Upper lobe of right lung (tissue), 1 donor: ENCODE results near the gene CD58. TPM values are rescaled to one million over a fixed set of nuclear protein-coding genes. Genes with fewer than 3 reads are reported as not detected.

Experiments used
- ATAC-seq: fragments of 200-7000 bp; cut with Tn5 transposase; one replicate; pipeline ENCODE4 v1.9.1; 2020; ENCODE audit warnings: mild to moderate bottlenecking, moderate library complexity
- DNase-seq: peaks from one replicate; pipeline ENCODE4 v3.0.0-alpha.2; 2020
- H3K27ac ChIP-seq: fragments of 200-600 bp; one replicate; pipeline ENCODE4 v1.8.0; 2022
- H3K27me3 ChIP-seq: fragments of 200-600 bp; one replicate; pipeline ENCODE4 v1.8.0; 2022; ENCODE audit warnings: mild to moderate bottlenecking
- H3K36me3 ChIP-seq: fragments of 200-600 bp; one replicate; pipeline ENCODE4 v1.8.0; 2022
- H3K4me1 ChIP-seq: fragments of 200-600 bp; one replicate; pipeline ENCODE4 v1.8.0; 2022
- H3K4me3 ChIP-seq: fragments of 200-600 bp; one replicate; pipeline ENCODE4 v1.8.0; 2022; ENCODE audit warnings: mild to moderate bottlenecking
- H3K9me3 ChIP-seq: fragments of 200-600 bp; one replicate; pipeline ENCODE4 v1.8.0; 2022
- intact Hi-C: fragments of 100-400 bp; cut with DNase I; formaldehyde crosslinking; loops from one replicate; pipeline ENCODE4 v1.11.0; 2022
- total RNA-seq: library from RNA; stranded (reverse); fragmentation: NEBNext Ultra II Directional; extraction: Animal tissue kit (Norgen Biotek cat#: 25700); gene quantifications from one replicate; pipeline ENCODE4 v1.2.1, GENCODE V29; 2021
- TF ChIP-seq, protein P1 (sequence below): fragments of 200-600 bp; IDR thresholded peaks from one replicate; pipeline ENCODE4 v1.8.0; 2022; ENCODE audit warnings: antibody characterized with exemption
- donor health status: DM: no; HTN: yes; CAD: no; lungs with severe emphysema.

CD58 gene
- total RNA-seq, 1 donor from 2014 or later: 33.2 TPM

DNA sequence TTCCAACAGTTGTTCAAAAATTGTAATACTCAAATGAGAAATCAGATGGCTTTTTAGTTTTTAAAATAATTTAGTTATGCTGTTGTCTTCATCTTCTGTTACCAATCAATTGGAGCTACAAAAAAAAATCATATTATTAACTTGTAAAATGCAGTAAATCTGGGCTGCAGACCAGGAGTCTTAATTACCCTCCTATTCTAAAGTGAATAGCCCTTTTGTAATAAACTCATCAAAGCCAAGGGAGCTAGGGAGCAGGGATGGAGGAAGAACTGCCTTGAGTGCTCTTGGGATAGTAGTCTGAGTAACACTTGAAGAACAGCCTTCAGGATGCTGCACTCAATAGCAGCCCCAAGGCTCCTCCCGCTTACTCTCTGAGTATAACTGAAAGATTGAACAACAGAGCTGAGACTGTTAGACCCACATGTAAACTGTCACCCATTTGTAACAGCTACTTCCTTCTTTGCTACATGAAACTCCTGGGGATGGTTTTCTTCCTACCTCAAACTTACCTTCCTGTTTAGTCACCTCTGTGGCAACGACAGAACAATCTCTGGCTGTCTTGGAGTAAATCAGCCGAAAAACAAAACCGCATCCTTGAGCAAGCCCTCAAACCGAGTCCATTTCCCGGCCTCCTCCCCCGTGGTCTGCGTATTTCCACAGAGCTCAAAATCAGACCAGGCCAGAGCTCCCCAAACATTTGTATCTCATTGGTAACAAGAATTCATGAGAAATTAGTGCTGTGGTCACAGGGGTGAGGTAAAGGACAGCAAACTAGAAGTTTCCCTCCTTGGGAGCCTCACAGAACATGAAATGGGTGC, 55.9 kb downstream of the CD58 start:
- intact Hi-C loops: no loop called here
- Histone ChIP-seq H3K4me1 (peaks cover 3% of the 10 kb centered on the region), H3K4me3 (no peak overlapping the region), H3K27ac (peak overlapping the region; percentile 76), H3K9me3 (no peaks in the 10 kb centered on the region), H3K27me3 (no peaks in the 10 kb centered on the region), H3K36me3 (no peaks in the 10 kb centered on the region)
- TF ChIP-seq, protein P1, sequence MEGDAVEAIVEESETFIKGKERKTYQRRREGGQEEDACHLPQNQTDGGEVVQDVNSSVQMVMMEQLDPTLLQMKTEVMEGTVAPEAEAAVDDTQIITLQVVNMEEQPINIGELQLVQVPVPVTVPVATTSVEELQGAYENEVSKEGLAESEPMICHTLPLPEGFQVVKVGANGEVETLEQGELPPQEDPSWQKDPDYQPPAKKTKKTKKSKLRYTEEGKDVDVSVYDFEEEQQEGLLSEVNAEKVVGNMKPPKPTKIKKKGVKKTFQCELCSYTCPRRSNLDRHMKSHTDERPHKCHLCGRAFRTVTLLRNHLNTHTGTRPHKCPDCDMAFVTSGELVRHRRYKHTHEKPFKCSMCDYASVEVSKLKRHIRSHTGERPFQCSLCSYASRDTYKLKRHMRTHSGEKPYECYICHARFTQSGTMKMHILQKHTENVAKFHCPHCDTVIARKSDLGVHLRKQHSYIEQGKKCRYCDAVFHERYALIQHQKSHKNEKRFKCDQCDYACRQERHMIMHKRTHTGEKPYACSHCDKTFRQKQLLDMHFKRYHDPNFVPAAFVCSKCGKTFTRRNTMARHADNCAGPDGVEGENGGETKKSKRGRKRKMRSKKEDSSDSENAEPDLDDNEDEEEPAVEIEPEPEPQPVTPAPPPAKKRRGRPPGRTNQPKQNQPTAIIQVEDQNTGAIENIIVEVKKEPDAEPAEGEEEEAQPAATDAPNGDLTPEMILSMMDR: no peak
- ATAC-seq (peak; percentile 82), DNase-seq (no peak)

DNA sequence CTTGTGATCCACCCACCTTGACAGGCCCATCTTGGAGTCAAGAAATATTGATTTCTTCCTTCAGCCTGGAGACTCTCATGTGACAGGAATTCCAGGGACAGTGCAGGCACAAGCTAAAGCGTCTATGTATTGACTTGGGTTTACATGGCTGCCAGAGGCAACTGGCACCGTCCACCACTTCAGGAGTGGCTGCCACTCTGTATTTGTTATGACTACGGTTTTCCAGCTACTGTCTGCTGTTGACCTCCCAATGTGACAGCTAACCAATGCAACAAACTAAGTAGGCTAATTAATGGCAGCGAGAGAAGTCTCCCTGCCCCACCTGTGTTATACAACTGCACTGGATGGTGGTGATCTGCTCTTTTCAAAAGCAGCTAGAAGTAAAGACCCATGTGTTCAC, 56.9 kb downstream of the CD58 start:
- TF ChIP-seq, protein P1: no peak
- H3K4me3 ChIP-seq: no peak overlapping the region
- H3K36me3 ChIP-seq: no peaks in the 10 kb centered on the region
- no peak for DNase-seq
- peaks cover 8% of the 10 kb centered on the region for H3K4me1 ChIP-seq
- intact Hi-C loops: no loop called here
- ATAC-seq: no peak
- H3K27ac ChIP-seq: peak overlapping the region; percentile 12
- H3K9me3 ChIP-seq: no peaks in the 10 kb centered on the region
- no peaks in the 10 kb centered on the region for H3K27me3 ChIP-seq

DNA sequence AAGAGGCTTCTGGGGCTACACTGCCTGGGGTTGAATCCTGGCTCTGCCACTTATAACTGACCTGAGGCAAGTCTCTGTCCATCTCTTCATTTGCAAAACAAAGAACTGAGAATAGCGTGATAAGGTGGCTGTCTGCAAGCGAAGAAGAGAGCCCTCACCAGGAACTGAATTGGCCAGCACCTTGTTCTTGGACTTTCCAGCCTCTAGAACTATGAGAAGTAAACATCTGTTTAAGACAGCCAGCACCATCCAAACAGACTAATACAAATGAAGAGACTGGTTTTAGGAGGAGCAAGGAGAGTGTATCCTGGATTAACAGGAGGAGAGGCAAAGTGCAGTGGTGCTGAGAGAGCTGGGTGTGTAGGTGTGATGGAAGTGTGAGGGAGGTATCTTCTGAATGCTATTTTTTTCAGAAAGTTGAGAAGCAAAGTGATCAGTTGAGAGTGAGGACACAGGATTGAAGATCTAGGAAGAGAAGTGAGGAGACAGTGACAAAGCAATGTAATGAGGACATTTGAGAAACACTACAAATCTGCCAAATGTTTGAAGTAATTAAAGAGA, 59.3 kb downstream of the CD58 start:
- TF ChIP-seq, protein P1: no peak
- intact Hi-C loops: no loop called here
- no peak for DNase-seq
- Histone ChIP-seq H3K36me3 (no peaks in the 10 kb centered on the region), H3K27me3 (no peaks in the 10 kb centered on the region), H3K4me1 (peaks cover 20% of the 10 kb centered on the region), H3K4me3 (no peak overlapping the region), H3K9me3 (no peaks in the 10 kb centered on the region), H3K27ac (no peak overlapping the region)
- no peak for ATAC-seq

DNA sequence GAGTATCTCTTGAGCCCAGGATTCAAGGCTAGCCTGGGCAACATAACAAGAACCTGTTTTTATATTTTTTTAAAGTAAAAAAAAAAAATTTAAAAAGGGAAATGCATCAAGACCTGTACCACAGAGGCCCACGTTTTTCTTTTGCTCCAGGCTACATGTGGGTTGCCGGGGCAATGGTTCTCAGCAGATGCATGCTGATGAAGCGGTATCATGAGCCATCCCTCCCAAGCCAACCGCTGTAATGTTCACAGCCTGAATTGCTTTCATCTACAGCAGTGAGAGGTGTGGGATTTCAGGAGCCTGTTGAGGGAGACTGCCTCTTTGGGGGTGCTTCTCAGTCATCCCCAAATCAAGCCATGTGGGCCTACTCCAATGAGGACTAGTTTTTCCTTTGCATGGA, 60.5 kb downstream of the CD58 start:
- no peak for ATAC-seq
- no peak for DNase-seq
- H3K27ac ChIP-seq: no peak overlapping the region
- TF ChIP-seq, protein P1: no peak
- H3K9me3 ChIP-seq: no peaks in the 10 kb centered on the region
- H3K27me3 ChIP-seq: no peaks in the 10 kb centered on the region
- H3K4me1 ChIP-seq: peaks cover 17% of the 10 kb centered on the region
- no peaks in the 10 kb centered on the region for H3K36me3 ChIP-seq
- H3K4me3 ChIP-seq: no peak overlapping the region
- intact Hi-C loops: no loop called here

DNA sequence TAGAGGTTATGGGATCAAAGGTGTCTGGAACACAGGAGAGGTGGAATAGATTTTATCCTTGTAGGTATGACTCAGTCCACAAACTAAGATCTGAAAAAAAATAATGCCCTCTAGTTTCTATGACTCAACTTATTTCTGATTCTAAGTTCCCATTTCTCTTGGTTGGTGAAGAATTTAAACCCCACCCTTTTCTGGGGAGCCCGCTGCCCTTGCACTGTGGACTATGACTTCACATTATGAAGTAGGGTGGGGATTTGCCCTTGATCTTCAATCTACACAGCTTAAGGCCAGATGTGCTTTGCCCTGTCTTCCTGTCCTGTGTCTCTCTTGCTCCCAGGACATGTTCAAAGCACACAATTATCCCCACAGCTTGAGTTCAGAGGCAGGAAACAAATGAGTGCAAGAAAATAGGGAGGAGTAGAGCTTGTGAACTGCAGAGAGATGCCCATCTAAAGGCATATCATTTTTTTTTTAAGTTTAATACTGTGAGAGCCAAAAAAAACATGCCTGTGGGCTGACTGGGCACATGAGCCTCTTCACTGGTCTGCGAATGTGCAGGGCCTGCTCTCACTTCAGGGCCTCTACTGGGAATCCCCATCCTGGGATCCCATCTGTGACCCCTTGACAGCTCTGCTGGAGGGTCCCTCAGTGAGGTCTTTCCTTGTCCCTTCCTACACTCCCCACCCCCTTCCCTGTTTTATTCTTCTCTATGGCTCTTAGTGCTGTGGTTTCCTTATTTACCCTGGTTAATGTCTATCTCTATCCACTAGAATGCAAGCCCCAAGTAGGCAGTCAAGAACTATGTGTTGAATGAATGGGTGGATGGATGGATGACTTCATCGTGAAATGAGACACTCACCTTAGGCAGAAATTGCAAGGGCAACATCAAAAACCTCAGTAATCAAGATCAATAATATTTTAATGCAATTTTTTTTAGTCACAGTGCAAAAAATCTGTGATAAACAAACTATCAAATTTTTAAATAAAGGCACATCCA, 61.5 kb downstream of the CD58 start:
- Histone ChIP-seq H3K4me1 (peaks cover 21% of the 10 kb centered on the region), H3K36me3 (no peaks in the 10 kb centered on the region), H3K27me3 (no peaks in the 10 kb centered on the region), H3K9me3 (no peaks in the 10 kb centered on the region), H3K27ac (no peak overlapping the region), H3K4me3 (no peak overlapping the region)
- peak; percentile 55 for ATAC-seq
- intact Hi-C loops: no loop called here
- DNase-seq: no peak
- TF ChIP-seq, protein P1: no peak
